ENCODE results near the gene CD300A.

Gene CD300A

DNA sequence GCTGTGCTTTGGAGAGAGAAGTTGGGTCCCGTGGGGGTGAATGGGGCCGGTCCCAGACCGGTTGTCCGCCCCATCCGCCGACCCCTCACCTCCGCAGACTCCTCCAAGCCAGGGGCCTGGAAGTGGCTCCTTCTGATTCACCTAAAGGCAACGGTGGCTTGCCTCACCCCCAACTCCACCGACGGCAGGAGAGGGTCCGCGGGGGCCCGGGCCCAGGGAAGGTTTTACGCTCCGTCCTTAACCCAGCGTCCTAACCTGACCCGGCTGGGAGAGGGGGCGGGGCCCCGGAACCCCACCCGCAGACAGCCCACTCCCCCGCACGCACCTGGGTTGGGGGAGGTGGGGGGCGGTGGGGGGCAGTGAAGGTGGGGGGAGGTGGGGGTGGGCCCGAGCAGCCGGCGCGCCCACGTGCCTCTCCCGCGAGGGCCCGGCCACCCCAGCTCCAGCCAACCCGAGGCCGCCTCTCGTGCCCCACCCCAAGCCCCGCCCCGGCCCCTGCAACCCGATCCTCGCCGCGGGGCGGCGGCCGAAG lies 12.7 kb upstream of the CD300A start:
- H3K36me3 ChIP-seq (ENCODE audit: control insufficient read depth in 5 of 5, insufficient read depth in 5 of 5, low read length in 5 of 5): peaks cover 0 to 3% (median 0%) of the 10 kb centered on the region in 5 donors
- H3K9ac ChIP-seq (ENCODE audit: low read length in 5 of 5): peak overlapping the region in 1 of 5 donors; percentile 38
- H3K9me3 ChIP-seq (ENCODE audit: control insufficient read depth in 5 of 5, low read length in 5 of 5): no peaks in the 10 kb centered on the region
- peak overlapping the region; percentile 76 for H3K27ac ChIP-seq (ENCODE audit: low read depth, low read length)
- H3K4me1 ChIP-seq (ENCODE audit: control insufficient read depth in 5 of 5, insufficient read depth in 5 of 5, low read length in 5 of 5): peaks cover 17 to 50% (median 49%) of the 10 kb centered on the region in 5 donors
- peak overlapping the region in 4 of 5 donors; percentile 39 to 62 (median 52) for H3K4me3 ChIP-seq (ENCODE audit: low read depth in 1 of 5, low read length in 5 of 5)
- H3K27me3 ChIP-seq (ENCODE audit: control insufficient read depth in 5 of 5, insufficient read depth in 4 of 5, low read length in 5 of 5): peaks cover 0 to 2% (median 0%) of the 10 kb centered on the region in 5 donors

- Histone ChIP-seq H3K27me3 (ENCODE audit: control insufficient read depth in 5 of 5, insufficient read depth in 4 of 5, low read length in 5 of 5) (peaks cover 0 to 2% (median 0%) of the 10 kb centered on the region in 5 donors), H3K4me1 (ENCODE audit: control insufficient read depth in 5 of 5, insufficient read depth in 5 of 5, low read length in 5 of 5) (peaks cover 17 to 47% (median 43%) of the 10 kb centered on the region in 5 donors), H3K9ac (ENCODE audit: low read length in 5 of 5) (peak overlapping the region in 4 of 5 donors; percentile 46 to 75 (median 64)), H3K36me3 (ENCODE audit: control insufficient read depth in 5 of 5, insufficient read depth in 5 of 5, low read length in 5 of 5) (peaks cover 0 to 3% (median 0%) of the 10 kb centered on the region in 5 donors), H3K9me3 (ENCODE audit: control insufficient read depth in 5 of 5, low read length in 5 of 5) (no peaks in the 10 kb centered on the region), H3K27ac (ENCODE audit: low read depth, low read length) (peak overlapping the region; percentile 76), H3K4me3 (ENCODE audit: low read depth in 1 of 5, low read length in 5 of 5) (peak overlapping the region in 4 of 5 donors; percentile 55 to 62 (median 58))
Measured at GRCh38 chr17:74454197-74455024, 12.0 kb upstream of the CD300A start.

DNA sequence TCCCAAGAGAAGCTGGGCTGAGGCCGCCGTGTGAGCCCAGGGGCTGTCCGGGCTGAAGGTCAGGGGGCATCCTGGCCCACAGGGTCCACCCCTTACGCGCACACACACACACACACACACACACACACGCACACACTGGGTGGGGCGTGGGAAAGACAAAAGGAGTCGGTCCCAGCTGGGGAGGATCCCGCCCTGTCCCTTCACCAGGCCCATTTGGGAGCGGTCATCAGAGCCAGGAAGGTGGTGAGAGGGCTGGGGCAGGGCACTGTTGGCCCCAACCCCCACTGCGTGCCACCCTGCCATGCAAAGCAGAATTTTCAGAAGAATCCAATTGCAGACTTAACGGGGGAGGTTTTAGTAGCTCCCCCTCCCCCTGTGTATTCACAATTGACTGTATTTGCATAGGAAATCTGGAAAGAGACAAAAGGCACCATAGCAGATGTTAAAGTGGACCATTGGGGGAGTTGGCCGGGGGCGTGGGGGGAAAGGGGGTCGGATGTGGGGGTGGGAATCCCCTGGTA lies 11.3 kb upstream of the CD300A start:
- peaks cover 17 to 40% (median 38%) of the 10 kb centered on the region in 5 donors for H3K4me1 ChIP-seq (ENCODE audit: control insufficient read depth in 5 of 5, insufficient read depth in 5 of 5, low read length in 5 of 5)
- H3K27me3 ChIP-seq (ENCODE audit: control insufficient read depth in 5 of 5, insufficient read depth in 4 of 5, low read length in 5 of 5): peaks cover 0 to 2% (median 0%) of the 10 kb centered on the region in 5 donors
- H3K9ac ChIP-seq (ENCODE audit: low read length in 5 of 5): peak overlapping the region in 1 of 5 donors; percentile 75

DNA sequence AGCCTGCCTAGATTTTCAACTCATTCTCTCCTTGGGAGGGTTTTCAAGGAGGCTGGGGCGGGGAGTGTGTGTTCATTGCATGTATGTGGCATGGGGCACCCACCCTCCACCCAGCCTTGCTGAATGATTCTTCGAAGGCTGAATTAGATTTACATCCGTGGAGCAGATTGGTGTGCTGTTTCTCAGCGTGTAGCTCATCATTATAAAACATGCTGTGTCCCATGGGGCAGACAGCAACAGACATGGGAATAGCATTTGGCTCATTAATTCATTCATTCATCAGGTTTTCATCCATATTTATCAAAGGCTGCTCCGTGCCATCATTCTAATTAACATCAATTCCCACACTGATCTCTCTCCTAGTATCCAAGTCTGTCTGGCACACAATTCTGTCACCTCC lies 10.6 kb upstream of the CD300A start:
- Histone ChIP-seq H3K27ac (ENCODE audit: low read depth, low read length) (no peak overlapping the region), H3K9me3 (ENCODE audit: control insufficient read depth in 5 of 5, low read length in 5 of 5) (no peaks in the 10 kb centered on the region), H3K36me3 (ENCODE audit: control insufficient read depth in 5 of 5, insufficient read depth in 5 of 5, low read length in 5 of 5) (no peaks in the 10 kb centered on the region), H3K4me1 (ENCODE audit: control insufficient read depth in 5 of 5, insufficient read depth in 5 of 5, low read length in 5 of 5) (peaks cover 17 to 40% (median 38%) of the 10 kb centered on the region in 5 donors), H3K27me3 (ENCODE audit: control insufficient read depth in 5 of 5, insufficient read depth in 4 of 5, low read length in 5 of 5) (peaks cover 0 to 2% (median 0%) of the 10 kb centered on the region in 5 donors), H3K4me3 (ENCODE audit: low read depth in 1 of 5, low read length in 5 of 5) (no peak overlapping the region), H3K9ac (ENCODE audit: low read length in 5 of 5) (no peak overlapping the region)

More for the DNA sequence above, 11.3 kb upstream of the CD300A start:
- Histone ChIP-seq H3K4me3 (ENCODE audit: low read depth in 1 of 5, low read length in 5 of 5) (peak overlapping the region in 1 of 5 donors; percentile 62), H3K27ac (ENCODE audit: low read depth, low read length) (peak overlapping the region; percentile 76), H3K36me3 (ENCODE audit: control insufficient read depth in 5 of 5, insufficient read depth in 5 of 5, low read length in 5 of 5) (no peaks in the 10 kb centered on the region), H3K9me3 (ENCODE audit: control insufficient read depth in 5 of 5, low read length in 5 of 5) (no peaks in the 10 kb centered on the region)

DNA sequence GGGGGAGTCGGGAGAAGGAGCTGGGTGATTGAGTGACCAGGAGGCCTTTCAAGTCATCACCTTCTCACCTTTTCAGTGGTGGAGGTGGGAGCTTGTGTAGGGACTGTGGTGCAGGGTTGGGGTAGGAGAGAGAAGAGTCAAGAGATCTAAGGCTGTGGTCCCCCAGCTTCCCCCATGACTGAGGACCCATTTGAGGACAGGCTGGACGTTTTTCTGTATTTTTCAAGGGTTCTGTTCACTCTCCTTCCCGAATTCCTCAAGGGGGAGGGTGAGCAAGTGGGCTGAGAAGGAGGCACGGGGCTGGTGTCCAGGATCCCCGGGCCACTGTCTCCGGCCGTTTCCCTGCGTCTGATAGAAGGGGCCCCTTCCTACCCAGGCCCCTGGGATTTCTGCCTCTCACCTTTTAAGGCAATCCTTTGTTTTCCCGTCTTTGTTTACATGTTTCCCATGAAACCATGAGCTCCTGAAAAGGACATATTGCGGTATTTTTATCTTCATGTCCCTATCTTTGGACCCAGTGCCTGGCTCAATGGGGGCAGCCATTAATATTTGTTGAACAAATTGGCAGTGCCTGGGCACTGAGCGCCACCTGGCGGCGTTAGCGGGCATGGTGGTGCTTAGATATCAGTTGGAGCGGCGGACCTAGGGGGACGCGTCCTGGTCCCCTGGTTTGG lies 9.2 kb upstream of the CD300A start:
- no peak overlapping the region for H3K4me3 ChIP-seq (ENCODE audit: low read depth in 1 of 5, low read length in 5 of 5)
- no peaks in the 10 kb centered on the region for H3K9me3 ChIP-seq (ENCODE audit: control insufficient read depth in 5 of 5, low read length in 5 of 5)
- H3K9ac ChIP-seq (ENCODE audit: low read length in 5 of 5): peak overlapping the region in 1 of 5 donors; percentile 39
- H3K27me3 ChIP-seq (ENCODE audit: control insufficient read depth in 5 of 5, insufficient read depth in 4 of 5, low read length in 5 of 5): peaks cover 0 to 2% (median 0%) of the 10 kb centered on the region in 5 donors
- no peak overlapping the region for H3K27ac ChIP-seq (ENCODE audit: low read depth, low read length)
- H3K4me1 ChIP-seq (ENCODE audit: control insufficient read depth in 5 of 5, insufficient read depth in 5 of 5, low read length in 5 of 5): peaks cover 17 to 34% (median 32%) of the 10 kb centered on the region in 5 donors
- no peaks in the 10 kb centered on the region for H3K36me3 ChIP-seq (ENCODE audit: control insufficient read depth in 5 of 5, insufficient read depth in 5 of 5, low read length in 5 of 5)

GRCh38 chr17:74457820-74458166 lies 8.6 kb upstream of the CD300A start:
- Histone ChIP-seq H3K4me3 (ENCODE audit: low read depth in 1 of 5, low read length in 5 of 5) (no peak overlapping the region), H3K36me3 (ENCODE audit: control insufficient read depth in 5 of 5, insufficient read depth in 5 of 5, low read length in 5 of 5) (no peaks in the 10 kb centered on the region), H3K4me1 (ENCODE audit: control insufficient read depth in 5 of 5, insufficient read depth in 5 of 5, low read length in 5 of 5) (peaks cover 12 to 34% (median 28%) of the 10 kb centered on the region in 5 donors), H3K27ac (ENCODE audit: low read depth, low read length) (no peak overlapping the region), H3K9me3 (ENCODE audit: control insufficient read depth in 5 of 5, low read length in 5 of 5) (no peaks in the 10 kb centered on the region), H3K27me3 (ENCODE audit: control insufficient read depth in 5 of 5, insufficient read depth in 4 of 5, low read length in 5 of 5) (peaks cover 0 to 5% (median 0%) of the 10 kb centered on the region in 5 donors), H3K9ac (ENCODE audit: low read length in 5 of 5) (no peak overlapping the region)

DNA sequence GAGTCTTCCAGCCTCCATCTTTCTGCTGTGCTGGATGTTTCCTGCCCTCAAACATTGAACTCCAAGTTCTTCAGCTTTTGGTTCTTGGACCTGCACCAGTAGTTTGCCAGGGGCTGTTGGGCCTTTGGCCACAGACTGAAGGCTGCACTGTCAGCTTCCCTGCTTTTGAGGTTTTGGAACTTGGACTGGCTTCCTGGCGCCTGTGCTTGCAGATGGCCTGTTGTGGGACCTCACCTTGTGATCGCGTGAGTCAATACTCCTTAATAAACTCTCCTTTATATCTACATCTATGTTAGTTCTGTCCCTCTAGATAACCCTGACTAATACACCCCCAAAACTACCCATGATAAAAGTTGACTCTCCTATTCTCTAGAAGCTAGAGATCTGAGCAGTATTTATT lies 7.6 kb upstream of the CD300A start:
- Histone ChIP-seq H3K36me3 (ENCODE audit: control insufficient read depth in 5 of 5, insufficient read depth in 5 of 5, low read length in 5 of 5) (no peaks in the 10 kb centered on the region), H3K27me3 (ENCODE audit: control insufficient read depth in 5 of 5, insufficient read depth in 4 of 5, low read length in 5 of 5) (peaks cover 0 to 8% (median 3%) of the 10 kb centered on the region in 5 donors), H3K4me3 (ENCODE audit: low read depth in 1 of 5, low read length in 5 of 5) (no peak overlapping the region), H3K27ac (ENCODE audit: low read depth, low read length) (no peak overlapping the region), H3K9me3 (ENCODE audit: control insufficient read depth in 5 of 5, low read length in 5 of 5) (no peaks in the 10 kb centered on the region), H3K4me1 (ENCODE audit: control insufficient read depth in 5 of 5, insufficient read depth in 5 of 5, low read length in 5 of 5) (peaks cover 7 to 34% (median 23%) of the 10 kb centered on the region in 5 donors), H3K9ac (ENCODE audit: low read length in 5 of 5) (no peak overlapping the region)

GRCh38 chr17:74459622-74460021 lies 6.8 kb upstream of the CD300A start:
- Histone ChIP-seq H3K9me3 (ENCODE audit: control insufficient read depth in 5 of 5, low read length in 5 of 5) (no peaks in the 10 kb centered on the region), H3K4me1 (ENCODE audit: control insufficient read depth in 5 of 5, insufficient read depth in 5 of 5, low read length in 5 of 5) (peaks cover 6 to 29% (median 18%) of the 10 kb centered on the region in 5 donors), H3K9ac (ENCODE audit: low read length in 5 of 5) (no peak overlapping the region), H3K36me3 (ENCODE audit: control insufficient read depth in 5 of 5, insufficient read depth in 5 of 5, low read length in 5 of 5) (no peaks in the 10 kb centered on the region), H3K27me3 (ENCODE audit: control insufficient read depth in 5 of 5, insufficient read depth in 4 of 5, low read length in 5 of 5) (peaks cover 0 to 8% (median 3%) of the 10 kb centered on the region in 5 donors), H3K27ac (ENCODE audit: low read depth, low read length) (no peak overlapping the region), H3K4me3 (ENCODE audit: low read depth in 1 of 5, low read length in 5 of 5) (no peak overlapping the region)

DNA sequence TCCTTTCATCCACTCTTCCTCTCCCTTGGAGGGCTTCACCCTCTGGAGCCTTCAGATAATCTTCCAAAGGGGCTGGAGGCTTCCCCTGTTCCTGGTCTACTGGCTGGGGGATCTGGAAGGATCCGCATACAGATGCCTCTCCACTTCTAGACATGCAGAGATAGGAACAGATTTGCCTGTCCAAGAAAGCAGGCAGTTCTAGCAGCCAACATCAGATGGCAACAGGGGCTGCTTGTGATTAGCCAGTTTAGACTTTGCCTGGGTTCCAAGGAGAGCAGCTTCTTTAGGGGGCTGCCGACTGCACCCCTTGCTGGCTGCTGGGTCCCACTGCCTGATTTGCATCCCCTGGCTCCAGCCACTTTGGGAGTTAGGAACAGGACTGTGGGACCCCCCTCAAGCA lies 6.2 kb upstream of the CD300A start:
- H3K4me1 ChIP-seq (ENCODE audit: control insufficient read depth in 5 of 5, insufficient read depth in 5 of 5, low read length in 5 of 5): peaks cover 0 to 23% (median 12%) of the 10 kb centered on the region in 5 donors

More for the DNA sequence above, 6.2 kb upstream of the CD300A start:
- H3K27me3 ChIP-seq (ENCODE audit: control insufficient read depth in 5 of 5, insufficient read depth in 4 of 5, low read length in 5 of 5): peaks cover 0 to 6% (median 3%) of the 10 kb centered on the region in 5 donors
- H3K27ac ChIP-seq (ENCODE audit: low read depth, low read length): no peak overlapping the region
- no peak overlapping the region for H3K9ac ChIP-seq (ENCODE audit: low read length in 5 of 5)
- no peak overlapping the region for H3K4me3 ChIP-seq (ENCODE audit: low read depth in 1 of 5, low read length in 5 of 5)
- no peaks in the 10 kb centered on the region for H3K36me3 ChIP-seq (ENCODE audit: control insufficient read depth in 5 of 5, insufficient read depth in 5 of 5, low read length in 5 of 5)
- no peaks in the 10 kb centered on the region for H3K9me3 ChIP-seq (ENCODE audit: control insufficient read depth in 5 of 5, low read length in 5 of 5)
